Ovary (tissue), 3 donors: ENCODE results near the gene DHX57.

ENCODE experiments used
- POLR2A ChIP-seq: fragments of 450-650 bp; IDR thresholded peaks from one replicate; pipeline ENCODE4 v1.6.1; 2017; ENCODE audit warnings: antibody characterized with exemption, mild to moderate bottlenecking, moderate library complexity
- TF ChIP-seq, protein P1 (sequence below), 3 donors: fragments of 450-650 bp in 2 of 3; fragments of 200-600 bp in 1 of 3; IDR thresholded peaks; one replicate each; pipeline versions ENCODE4 v1.5.1 to v1.8.0; 2016 to 2022; ENCODE audit warnings: antibody characterized with exemption in 3 of 3, mild to moderate bottlenecking in 1 of 3
- donor health status: DM: no; HTN: no; CAD: no.

DNA sequence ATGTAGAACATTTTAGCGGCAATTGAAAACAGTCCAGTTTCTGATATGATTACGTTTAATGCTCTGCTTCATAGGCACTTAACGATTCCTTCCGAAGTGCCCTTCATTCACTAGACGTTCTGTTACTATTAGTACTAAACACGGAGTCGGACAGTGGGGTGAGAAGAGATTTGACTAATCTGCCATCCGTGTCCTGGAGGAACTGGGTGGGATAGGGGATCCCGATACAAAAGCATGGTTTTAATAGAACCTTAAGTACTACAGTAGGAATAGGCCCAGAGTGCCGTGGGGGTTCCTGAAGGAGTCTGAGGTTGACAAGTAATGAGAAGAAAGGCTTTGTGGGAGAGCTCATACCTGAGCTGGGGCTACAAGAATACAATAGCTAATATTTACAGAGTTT, 673 bp upstream of the DHX57 start:
- TF ChIP-seq, protein P1, sequence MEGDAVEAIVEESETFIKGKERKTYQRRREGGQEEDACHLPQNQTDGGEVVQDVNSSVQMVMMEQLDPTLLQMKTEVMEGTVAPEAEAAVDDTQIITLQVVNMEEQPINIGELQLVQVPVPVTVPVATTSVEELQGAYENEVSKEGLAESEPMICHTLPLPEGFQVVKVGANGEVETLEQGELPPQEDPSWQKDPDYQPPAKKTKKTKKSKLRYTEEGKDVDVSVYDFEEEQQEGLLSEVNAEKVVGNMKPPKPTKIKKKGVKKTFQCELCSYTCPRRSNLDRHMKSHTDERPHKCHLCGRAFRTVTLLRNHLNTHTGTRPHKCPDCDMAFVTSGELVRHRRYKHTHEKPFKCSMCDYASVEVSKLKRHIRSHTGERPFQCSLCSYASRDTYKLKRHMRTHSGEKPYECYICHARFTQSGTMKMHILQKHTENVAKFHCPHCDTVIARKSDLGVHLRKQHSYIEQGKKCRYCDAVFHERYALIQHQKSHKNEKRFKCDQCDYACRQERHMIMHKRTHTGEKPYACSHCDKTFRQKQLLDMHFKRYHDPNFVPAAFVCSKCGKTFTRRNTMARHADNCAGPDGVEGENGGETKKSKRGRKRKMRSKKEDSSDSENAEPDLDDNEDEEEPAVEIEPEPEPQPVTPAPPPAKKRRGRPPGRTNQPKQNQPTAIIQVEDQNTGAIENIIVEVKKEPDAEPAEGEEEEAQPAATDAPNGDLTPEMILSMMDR (IDR thresholded peaks at IDR 0.05), result no peak
- no peak for TF ChIP-seq POLR2A
